GM12874 (cell line): ENCODE measurements around the gene TRUB2.

ENCODE experiments used
- TF ChIP-seq, protein P1 (sequence below): IDR thresholded peaks from 2 replicates; pipeline ENCODE4 v1.5.1; 2011; ENCODE audit warnings: low read depth, mild to moderate bottlenecking, control low read depth, low read length, moderate library complexity; ENCODE audit not compliant: insufficient read depth

TRUB2 gene

GRCh38 chr9:128271112-128271511, 51.1 kb downstream of the TRUB2 start:
- TF ChIP-seq, protein P1, sequence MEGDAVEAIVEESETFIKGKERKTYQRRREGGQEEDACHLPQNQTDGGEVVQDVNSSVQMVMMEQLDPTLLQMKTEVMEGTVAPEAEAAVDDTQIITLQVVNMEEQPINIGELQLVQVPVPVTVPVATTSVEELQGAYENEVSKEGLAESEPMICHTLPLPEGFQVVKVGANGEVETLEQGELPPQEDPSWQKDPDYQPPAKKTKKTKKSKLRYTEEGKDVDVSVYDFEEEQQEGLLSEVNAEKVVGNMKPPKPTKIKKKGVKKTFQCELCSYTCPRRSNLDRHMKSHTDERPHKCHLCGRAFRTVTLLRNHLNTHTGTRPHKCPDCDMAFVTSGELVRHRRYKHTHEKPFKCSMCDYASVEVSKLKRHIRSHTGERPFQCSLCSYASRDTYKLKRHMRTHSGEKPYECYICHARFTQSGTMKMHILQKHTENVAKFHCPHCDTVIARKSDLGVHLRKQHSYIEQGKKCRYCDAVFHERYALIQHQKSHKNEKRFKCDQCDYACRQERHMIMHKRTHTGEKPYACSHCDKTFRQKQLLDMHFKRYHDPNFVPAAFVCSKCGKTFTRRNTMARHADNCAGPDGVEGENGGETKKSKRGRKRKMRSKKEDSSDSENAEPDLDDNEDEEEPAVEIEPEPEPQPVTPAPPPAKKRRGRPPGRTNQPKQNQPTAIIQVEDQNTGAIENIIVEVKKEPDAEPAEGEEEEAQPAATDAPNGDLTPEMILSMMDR, result no peak

DNA sequence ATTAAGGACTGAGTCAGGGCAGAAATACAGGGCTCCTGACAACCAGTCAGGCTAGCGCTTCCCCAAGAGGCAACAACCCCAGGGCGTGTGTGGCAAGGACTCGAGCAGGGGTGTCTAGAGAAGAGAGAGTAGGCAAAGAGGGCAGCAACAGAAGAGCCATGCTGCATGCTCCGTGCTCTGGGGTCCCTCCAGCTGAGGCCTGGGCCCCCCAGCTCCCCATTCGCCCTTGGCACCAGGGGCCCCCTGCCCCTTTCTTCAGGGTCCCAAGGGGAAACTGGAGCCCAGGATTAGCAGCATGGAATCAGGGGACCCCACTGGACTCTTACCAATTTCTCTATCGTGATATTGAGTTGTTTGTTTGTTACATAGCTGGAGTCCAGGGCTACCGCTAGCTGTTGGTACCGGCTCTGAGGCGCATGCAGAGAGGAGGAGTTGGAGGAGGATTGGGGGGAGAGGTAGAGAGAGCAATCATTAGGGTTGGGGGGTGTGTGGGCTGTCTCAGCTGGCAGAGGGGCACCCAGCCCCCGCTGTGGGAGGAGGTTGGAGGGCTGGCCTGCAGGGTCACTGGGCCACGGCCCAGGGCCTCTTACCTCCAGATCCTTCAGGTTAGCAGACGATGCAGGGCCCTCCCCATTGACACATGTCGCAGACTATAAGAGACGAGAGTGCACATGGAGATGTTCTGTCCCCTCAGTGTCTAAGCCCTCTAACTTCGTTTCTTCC, 55.2 kb downstream of the TRUB2 start:
- TF ChIP-seq, protein P1, result no peak

DNA sequence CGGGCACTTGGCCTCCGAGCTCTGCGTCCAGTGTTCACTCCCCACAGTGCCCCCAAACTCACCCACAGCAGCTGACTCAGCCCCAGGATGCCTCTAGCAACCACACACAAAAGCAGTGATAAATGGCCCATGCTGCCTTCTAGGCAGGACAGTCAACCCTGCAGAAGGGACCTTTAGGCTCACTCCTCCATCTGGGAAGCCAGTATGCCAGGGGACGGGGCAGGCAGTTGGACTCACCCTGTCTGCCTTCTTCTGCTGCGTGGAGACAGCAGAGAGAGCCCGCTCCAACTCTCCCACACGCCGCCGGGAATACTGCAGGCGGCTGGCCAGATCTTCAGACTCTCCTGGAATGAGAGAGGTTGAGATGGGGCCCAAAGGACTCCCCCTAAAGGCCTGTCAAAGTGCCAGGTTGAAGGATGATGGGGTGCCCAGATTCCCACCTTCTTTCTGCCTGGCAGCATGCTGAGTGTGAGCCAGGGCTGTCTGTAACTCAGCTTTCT, 56.8 kb downstream of the TRUB2 start:
- TF ChIP-seq, protein P1, result no peak

DNA sequence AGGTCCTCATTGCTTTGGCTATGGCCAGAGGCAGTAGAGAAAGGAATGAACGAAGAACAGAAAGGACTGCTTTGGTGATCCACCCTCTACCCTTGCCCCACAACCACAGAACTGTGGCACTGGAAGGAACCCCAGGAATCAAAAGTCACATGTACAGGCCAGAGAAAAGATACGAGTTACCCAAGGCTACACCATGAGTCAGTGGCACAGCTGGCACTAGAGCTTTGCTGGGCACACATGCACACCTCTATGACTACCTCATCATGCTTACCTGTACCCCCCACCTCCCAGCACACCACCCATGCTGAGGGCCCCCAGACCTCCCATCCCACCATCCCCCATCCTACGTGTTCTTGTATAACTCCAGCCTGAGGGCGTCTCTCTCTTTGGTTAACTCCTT, 59.6 kb downstream of the TRUB2 start:
- TF ChIP-seq, protein P1, result no peak

DNA sequence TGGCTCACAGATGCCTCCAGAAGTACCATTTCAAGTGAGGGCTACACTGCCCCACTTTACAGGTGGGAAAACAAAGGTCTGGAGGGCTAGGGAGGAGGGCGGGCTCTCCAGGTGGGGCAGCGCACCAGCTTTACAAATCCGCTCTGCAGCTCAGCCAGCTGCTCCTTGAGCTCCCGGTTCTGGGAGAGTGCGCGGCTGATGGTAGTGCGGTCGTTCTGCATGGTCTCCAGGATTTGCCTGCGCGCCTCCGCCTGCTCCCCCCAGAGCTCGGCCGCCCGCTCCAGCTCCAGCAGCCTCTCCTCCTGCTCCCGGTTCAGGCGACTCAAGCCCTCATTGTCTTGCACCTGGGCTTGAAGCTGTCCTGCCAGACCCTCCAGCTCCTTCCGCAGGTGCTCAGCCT, 61.9 kb downstream of the TRUB2 start:
- TF ChIP-seq, protein P1, result no peak

GRCh38 chr9:128259156-128259555, 63.1 kb downstream of the TRUB2 start:
- TF ChIP-seq, protein P1, result no peak

- TF ChIP-seq, protein P1, result no peak
Measured at GRCh38 chr9:128258326-128258725, 63.9 kb downstream of the TRUB2 start.
